NT2/D1 (cell line): ENCODE results near the gene PLCB4.

Experiments used
- SUZ12 ChIP-seq: IDR thresholded peaks from 2 replicates; pipeline ENCODE4 v1.6.1; 2011; ENCODE audit not compliant: insufficient read length, insufficient read depth; ENCODE audit errors: extremely low read depth
- YY1 ChIP-seq: IDR thresholded peaks from 2 replicates; pipeline ENCODE4 v1.6.1; 2011; ENCODE audit not compliant: insufficient read length, insufficient read depth
- ZNF274 ChIP-seq: IDR thresholded peaks from 2 replicates; pipeline ENCODE4 v1.6.1; 2011; ENCODE audit warnings: mild to moderate bottlenecking, low read depth, low read length

DNA sequence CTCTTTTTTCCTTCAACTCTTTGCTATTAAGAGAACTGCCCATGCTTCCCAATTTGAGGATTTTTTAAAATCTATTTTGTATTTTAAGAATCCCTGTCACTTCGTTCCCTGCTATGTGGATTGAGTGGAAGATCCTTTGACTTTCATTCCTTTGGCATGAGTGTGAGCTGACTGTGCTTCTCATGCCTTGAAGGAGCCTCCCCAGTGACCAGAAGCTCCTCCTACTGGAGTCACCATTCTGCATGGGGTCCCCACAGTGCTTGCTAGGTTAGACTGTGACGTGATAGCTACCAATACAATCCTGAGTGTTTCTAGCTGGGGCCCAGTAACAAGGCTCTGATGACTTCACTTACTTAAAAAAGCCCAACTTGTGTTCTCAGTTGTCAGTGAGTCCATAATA lies 341.1 kb downstream of the PLCB4 start:
- TF ChIP-seq SUZ12 (no peak), ZNF274 (no peak), YY1 (no peak)
